SK-N-SH (cell line): Measurements from ENCODE around the gene ABI1. TPM values are rescaled to one million over a fixed set of nuclear protein-coding genes. Genes with fewer than 3 reads are reported as not detected.

Experiments used
- polyA plus RNA-seq, 3 experiments: library from polyadenylated mRNA; depleted of rRNA; stranded (reverse); fragments of >200 nt; gene quantifications; 2 replicates each; pipeline ENCODE4 v1.2.3, GENCODE V29; 2012
- small RNA-seq, 7 experiments: library from RNA; depleted of rRNA; stranded (forward); fragments of <200 nt; gene quantifications; one replicate each; pipeline ENCODE3, GENCODE V24; 2012

The ABI1 gene
- polyA plus RNA-seq, 1 of the 3 experiments (the other 2 are of a cell fraction): 36.7 TPM

Small RNAs within 50 kb of the gene (small RNA-seq; reads per million reads assigned to genes)
- 0 reads per million in 7 experiments for gene RF00191
- gene RNU6-946P: 0 reads per million in 7 experiments

Other genes with a start within 250 kb of the ABI1 start
- 14.9 and 18.5 TPM in 2 replicates for gene PDSS1, start 163.3 kb downstream of the ABI1 start, polyA plus RNA-seq (2012; rRNA removed)
- gene ANKRD26, start 239.5 kb upstream of the ABI1 start, polyA plus RNA-seq (2012; rRNA removed): 1.0 and 1.3 TPM in 2 replicates